Natural killer cell (primary cell): ENCODE data around the gene ZNF219. TPM values are rescaled to one million over a fixed set of nuclear protein-coding genes. Genes with fewer than 3 reads are reported as not detected.

Source experiments
- ATAC-seq, 3 donors: fragments of 150-1000 bp in 2 of 3; fragments of 200-7000 bp in 1 of 3; cut with Tn5 transposase; 1 replicate in 1 of 3; 2 replicates in 2 of 3; pipeline ENCODE4 v1.10.0; 2021; ENCODE audit warnings: mild to moderate bottlenecking in 2 of 3, moderate library complexity in 2 of 3
- DNase-seq, 2 donors: peaks; one replicate each; pipeline versions ENCODE4 v3.0.0 to v3.0.0-alpha.2; 2013 to 2021; ENCODE audit warnings: mixed read lengths in 1 of 2
- H3K27ac ChIP-seq: one replicate; pipeline ENCODE4 v1.5.1; 2013; ENCODE audit warnings: mild to moderate bottlenecking, low read length
- H3K27me3 ChIP-seq: one replicate; pipeline ENCODE4 v1.6.1; 2013; ENCODE audit warnings: low read length; ENCODE audit not compliant: control insufficient read depth, insufficient read depth
- H3K36me3 ChIP-seq: one replicate; pipeline ENCODE4 v1.6.1; 2013; ENCODE audit warnings: low read length; ENCODE audit not compliant: control insufficient read depth, insufficient read depth
- H3K4me1 ChIP-seq: one replicate; pipeline ENCODE4 v1.6.1; 2013; ENCODE audit warnings: low read length; ENCODE audit not compliant: control insufficient read depth, insufficient read depth
- H3K4me3 ChIP-seq: one replicate; pipeline ENCODE4 v1.5.1; 2013; ENCODE audit warnings: low read length
- H3K9me3 ChIP-seq: one replicate; pipeline ENCODE4 v1.6.1; 2013; ENCODE audit warnings: low read length; ENCODE audit not compliant: control insufficient read depth, insufficient read depth
- H3K27ac Mint-ChIP-seq, 2 donors: one replicate each; pipeline ENCODE4 v1.8.0; 2022; ENCODE audit warnings: mild to moderate bottlenecking in 2 of 2, mixed read lengths in 2 of 2, moderate library complexity in 1 of 2
- H3K27me3 Mint-ChIP-seq, 2 donors: one replicate each; pipeline ENCODE4 v1.8.0; 2022; ENCODE audit warnings: low read depth in 2 of 2, mixed read lengths in 2 of 2
- H3K36me3 Mint-ChIP-seq: one replicate; pipeline ENCODE4 v1.8.0; 2022; ENCODE audit warnings: mixed read lengths
- H3K4me1 Mint-ChIP-seq, 2 donors: one replicate each; pipeline ENCODE4 v1.8.0; 2022; ENCODE audit warnings: mixed read lengths in 2 of 2
- H3K4me3 Mint-ChIP-seq: one replicate; pipeline ENCODE4 v1.8.0; 2022; ENCODE audit warnings: mild to moderate bottlenecking, moderate library complexity, mixed read lengths
- H3K9me3 Mint-ChIP-seq, 2 donors: one replicate each; pipeline ENCODE4 v1.8.0; 2022; ENCODE audit warnings: mixed read lengths in 2 of 2
- CTCF ChIP-seq: fragments of 200-600 bp; IDR thresholded peaks from one replicate; pipeline ENCODE4 v1.8.0; 2022; ENCODE audit warnings: antibody characterized with exemption
- WGBS: methylation state at CpG from one replicate; pipeline ENCODE4 v1.1.7; 2013; ENCODE audit warnings: missing lambda C conversion rate; ENCODE audit not compliant: insufficient coverage; 5-methylcytosine and 5-hydroxymethylcytosine counted together
- intact Hi-C: fragments of 100-400 bp; cut with micrococcal nuclease; formaldehyde crosslinking; loops from one replicate; pipeline ENCODE4 v1.14.2; 2022
- total RNA-seq, 4 donors: library from RNA; stranded (reverse); fragments of 120-200 nt in 1 of 4; gene quantifications; one replicate each; pipeline versions ENCODE4 v1.2.3 to v1.2.4, GENCODE V29; 2013 to 2022

ZNF219 gene
- total RNA-seq, 3 donors from 2014 or later (not counting 1 experiment from before 2014, with no cell fraction given), result 5.6 to 8.4 (median 7.7) TPM

DNA sequence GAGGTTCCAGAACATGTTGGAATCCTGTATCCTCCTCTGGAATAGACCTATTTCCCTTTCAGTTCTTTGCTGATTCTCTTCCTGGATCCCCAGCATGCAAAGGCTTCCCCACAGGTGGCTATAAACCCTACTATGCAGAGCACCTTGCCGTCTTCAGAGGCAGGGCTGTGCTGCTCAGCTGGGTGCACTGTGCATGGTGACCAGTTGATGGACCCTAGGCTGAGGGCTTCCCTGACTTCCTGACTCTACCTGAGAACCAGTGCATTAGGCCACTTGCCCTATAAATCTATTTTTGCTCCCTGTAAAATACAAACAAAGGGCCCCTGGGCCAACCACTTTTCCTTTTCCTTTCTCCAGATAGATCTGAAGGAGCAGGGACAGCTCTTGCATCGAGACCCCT is 14.1 kb downstream of the ZNF219 start:
- no peaks in the 10 kb centered on the region for H3K36me3 Mint-ChIP-seq
- no peak for TF ChIP-seq CTCF
- WGBS, result 88% methylated on average over 2 of the region's 2 CpGs
- H3K9me3 Mint-ChIP-seq, result no peaks in the 10 kb centered on the region
- DNase-seq, result no peak
- Histone ChIP-seq H3K4me1 (peaks cover 18% of the 10 kb centered on the region), H3K9me3 (no peaks in the 10 kb centered on the region), H3K36me3 (no peaks in the 10 kb centered on the region), H3K27ac (no peak overlapping the region), H3K4me3 (no peak overlapping the region), H3K27me3 (no peaks in the 10 kb centered on the region)
- intact Hi-C loops, result no loop called here
- no peak overlapping the region for H3K27ac Mint-ChIP-seq
- H3K27me3 Mint-ChIP-seq, result peaks cover 0 to 12% of the 10 kb centered on the region in 2 donors
- H3K4me3 Mint-ChIP-seq, result no peak overlapping the region
- no peak for ATAC-seq
- H3K4me1 Mint-ChIP-seq, result peaks cover 15 to 16% of the 10 kb centered on the region in 2 donors

GRCh38 chr14:21083565-21084325 is 14.7 kb downstream of the ZNF219 start:
- H3K4me3 Mint-ChIP-seq, result no peak overlapping the region
- H3K4me3 ChIP-seq, result no peak overlapping the region

DNA sequence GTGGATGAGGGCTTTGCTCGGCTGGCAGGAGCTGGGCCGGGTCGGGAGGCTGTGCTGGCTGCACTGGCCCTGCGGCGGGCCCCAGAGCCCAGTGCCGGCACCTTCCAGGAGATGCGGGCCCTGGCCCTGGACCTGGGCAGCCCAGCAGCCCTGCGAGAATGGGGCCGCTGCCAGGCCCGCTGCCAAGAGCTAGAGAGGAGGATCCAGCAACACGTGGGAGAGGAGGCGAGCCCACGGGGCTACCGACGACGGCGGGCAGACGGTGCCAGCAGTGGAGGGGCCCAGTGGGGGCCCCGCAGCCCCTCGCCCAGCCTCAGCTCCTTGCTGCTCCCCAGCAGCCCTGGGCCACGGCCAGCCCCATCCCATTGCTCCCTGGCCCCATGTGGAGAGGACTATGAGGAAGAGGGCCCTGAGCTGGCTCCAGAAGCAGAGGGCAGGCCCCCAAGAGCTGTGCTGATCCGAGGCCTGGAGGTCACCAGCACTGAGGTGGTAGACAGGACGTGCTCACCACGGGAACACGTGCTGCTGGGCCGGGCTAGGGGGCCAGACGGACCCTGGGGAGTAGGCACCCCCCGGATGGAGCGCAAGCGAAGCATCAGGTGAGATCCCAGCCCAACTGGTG is 16.8 kb downstream of the ZNF219 start:
- Histone ChIP-seq H3K27me3 (no peaks in the 10 kb centered on the region), H3K27ac (no peak overlapping the region), H3K4me1 (peaks cover 2% of the 10 kb centered on the region), H3K36me3 (no peaks in the 10 kb centered on the region), H3K4me3 (no peak overlapping the region), H3K9me3 (no peaks in the 10 kb centered on the region)
- Mint-ChIP-seq H3K36me3 (no peaks in the 10 kb centered on the region), H3K27me3 (peaks cover 0 to 12% of the 10 kb centered on the region in 2 donors), H3K9me3 (no peaks in the 10 kb centered on the region), H3K4me1 (peaks cover 3 to 4% of the 10 kb centered on the region in 2 donors), H3K27ac (no peak overlapping the region), H3K4me3 (no peak overlapping the region)
- no peak for TF ChIP-seq CTCF
- intact Hi-C loops, result no loop called here
- no peak for ATAC-seq
- WGBS, result 88% methylated on average over 30 of the region's 30 CpGs
- DNase-seq, result no peak

More at GRCh38 chr14:21083565-21084325, 14.7 kb downstream of the ZNF219 start:
- Mint-ChIP-seq H3K27me3 (peaks cover 0 to 12% of the 10 kb centered on the region in 2 donors), H3K36me3 (no peaks in the 10 kb centered on the region), H3K4me1 (peaks cover 15 to 16% of the 10 kb centered on the region in 2 donors), H3K9me3 (no peaks in the 10 kb centered on the region), H3K27ac (no peak overlapping the region)
- no peak for DNase-seq
- no peak for TF ChIP-seq CTCF
- no peak for ATAC-seq
- no peaks in the 10 kb centered on the region for H3K36me3 ChIP-seq
- no peak overlapping the region for H3K27ac ChIP-seq
- H3K27me3 ChIP-seq, result no peaks in the 10 kb centered on the region
- H3K4me1 ChIP-seq, result peaks cover 18% of the 10 kb centered on the region
- no peaks in the 10 kb centered on the region for H3K9me3 ChIP-seq
- 92% methylated on average over 11 of the region's 11 CpGs for WGBS
- intact Hi-C loops, result no loop called here
